ENCODE results near the gene ZNF511.
"Not testable (repeated sequence)": the region's sequence is repeated elsewhere in the genome, so short reads cannot be mapped to it uniquely, and the experiment has no call there.

The ZNF511 gene, protein sequence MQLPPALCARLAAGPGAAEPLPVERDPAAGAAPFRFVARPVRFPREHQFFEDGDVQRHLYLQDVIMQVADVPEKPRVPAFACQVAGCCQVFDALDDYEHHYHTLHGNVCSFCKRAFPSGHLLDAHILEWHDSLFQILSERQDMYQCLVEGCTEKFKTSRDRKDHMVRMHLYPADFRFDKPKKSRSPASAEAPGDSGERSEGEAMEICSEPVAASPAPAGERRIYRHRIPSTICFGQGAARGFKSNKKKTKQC

DNA sequence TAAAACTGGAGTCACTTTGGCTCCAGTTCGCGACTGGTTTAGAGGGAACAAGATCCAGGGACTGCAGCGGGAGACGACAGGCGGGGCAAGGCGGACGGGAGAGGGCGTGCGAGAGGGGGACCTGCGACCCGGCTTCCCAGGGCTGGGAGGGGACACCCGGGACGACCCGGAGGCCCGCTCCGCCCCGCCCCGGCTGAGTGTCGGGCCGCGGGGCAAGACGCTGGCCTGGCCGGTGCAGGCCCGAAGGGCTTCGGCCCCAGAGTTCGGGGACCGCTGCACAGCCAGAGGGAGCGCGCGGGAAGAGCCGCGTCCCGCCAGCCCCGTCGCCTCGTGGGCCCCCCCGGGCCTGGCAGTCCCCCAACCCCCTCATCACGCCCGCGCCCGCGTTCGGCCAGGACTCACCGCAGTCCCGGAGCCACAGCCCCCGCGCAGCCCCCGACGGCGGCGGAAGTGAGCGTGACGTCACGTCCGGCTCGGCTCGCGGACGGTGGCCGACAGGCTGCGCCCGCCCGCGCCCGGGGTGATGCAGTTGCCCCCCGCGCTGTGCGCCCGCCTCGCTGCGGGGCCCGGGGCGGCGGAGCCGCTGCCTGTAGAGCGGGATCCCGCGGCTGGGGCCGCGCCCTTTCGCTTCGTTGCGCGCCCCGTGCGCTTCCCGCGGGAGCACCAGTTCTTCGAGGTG lies at the start of gene ZNF511, which contains the start of gene TUBGCP2:
Gene ZNF511, plus strand, starts transcription at position 494 of the 679 bp plus-strand sequence. Its CDS starts 30 bp downstream, at position 524.
Gene TUBGCP2, minus strand, starts transcription at position 452 of the 679 bp plus-strand sequence. CDS start 5,931 bp downstream, outside the sequence.
- DNase-seq: peak; percentile 68

DNA sequence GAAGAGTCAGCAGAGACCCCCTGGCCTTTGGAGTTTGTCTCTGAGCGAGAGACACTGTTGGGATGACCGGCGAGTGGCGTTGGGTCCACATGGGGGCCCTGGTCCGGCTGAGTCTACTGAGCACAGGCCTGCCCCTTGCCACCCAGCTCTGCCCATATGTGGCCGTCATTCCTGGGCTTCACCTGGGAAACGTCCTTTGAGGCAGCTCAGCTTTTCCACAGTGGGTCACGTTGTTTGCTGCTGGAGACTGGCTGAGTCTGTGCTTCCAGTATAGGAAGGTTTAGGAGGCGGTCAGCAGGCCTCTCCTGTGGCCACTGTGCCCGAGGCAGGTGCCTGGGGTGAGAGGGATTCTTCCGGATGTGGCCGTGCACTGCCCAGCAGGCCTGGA lies 49.1 kb upstream of the ZNF511 start:
- DNase-seq: no peak

DNA sequence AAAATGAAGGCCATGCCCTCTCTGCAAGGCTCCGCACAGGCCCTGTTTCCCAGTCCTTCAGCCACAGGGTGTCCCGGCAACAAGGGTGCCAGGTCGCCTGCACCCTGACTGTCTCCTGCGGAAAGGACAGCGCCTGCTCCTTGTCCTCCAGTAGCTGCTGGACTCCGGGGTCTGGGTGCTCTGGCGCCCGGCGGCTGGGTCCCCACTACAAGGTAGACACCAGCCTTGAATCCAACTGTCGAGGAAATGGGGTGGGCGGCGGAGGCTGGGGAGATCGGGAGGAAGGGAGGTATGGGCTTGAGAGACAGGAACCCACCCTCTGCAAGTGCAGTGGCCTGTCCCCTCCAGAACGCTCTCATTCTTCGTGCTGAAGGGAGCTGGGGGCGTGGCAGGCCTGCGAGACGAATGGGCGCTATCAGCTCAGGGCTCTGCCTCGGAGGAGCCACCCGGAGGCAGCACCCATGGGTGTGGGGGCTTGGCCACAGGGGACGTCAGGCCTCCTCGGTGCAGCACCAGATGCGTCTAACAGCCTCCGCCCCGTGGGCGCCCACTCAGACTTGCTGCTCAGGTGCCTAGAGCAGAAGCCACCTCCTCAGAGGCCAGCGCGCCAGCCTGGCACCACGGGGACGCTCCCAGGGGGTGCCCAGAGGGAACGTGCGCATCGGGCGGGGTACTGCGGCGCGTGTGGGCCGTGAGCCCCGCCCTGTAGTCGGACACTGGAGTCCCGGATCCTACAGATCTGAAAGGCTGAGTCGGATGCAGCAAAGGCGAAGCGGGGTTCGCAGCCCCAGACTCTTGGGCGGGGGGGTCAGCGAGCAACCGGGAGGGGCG lies 47.6 kb upstream of the ZNF511 start:
- peak; percentile 35 for DNase-seq

DNA sequence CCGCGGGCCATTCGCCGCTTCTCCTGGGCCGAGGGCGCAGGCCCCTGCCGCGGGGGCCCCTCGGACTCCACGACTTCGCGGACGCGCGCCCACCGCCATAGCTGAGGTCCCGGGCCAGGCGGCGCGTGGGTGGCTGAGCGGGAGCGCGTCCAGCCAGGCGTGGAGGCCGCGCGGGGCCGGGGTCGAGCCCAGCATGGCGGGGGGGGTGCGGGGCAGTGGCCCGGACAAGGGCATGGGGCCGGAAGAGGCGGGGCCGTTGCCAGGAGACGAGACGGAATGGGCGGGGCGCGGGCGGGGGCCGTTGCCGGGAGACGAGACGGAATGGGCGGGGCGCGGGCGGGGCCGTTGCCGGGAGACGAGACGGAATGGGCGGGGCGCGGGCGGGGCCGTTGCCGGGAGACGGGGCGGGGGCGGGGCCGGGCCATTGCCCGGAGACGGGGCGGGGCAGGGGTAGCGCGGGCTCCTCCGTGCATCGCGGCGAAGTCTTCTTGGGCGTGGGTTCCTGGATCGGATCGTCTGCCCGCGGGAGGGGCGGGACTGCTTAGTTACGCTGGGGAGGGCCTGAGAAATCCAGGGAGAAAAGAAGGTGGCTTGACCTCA lies 46.9 kb upstream of the ZNF511 start:
- peak; percentile 68 for DNase-seq

DNA sequence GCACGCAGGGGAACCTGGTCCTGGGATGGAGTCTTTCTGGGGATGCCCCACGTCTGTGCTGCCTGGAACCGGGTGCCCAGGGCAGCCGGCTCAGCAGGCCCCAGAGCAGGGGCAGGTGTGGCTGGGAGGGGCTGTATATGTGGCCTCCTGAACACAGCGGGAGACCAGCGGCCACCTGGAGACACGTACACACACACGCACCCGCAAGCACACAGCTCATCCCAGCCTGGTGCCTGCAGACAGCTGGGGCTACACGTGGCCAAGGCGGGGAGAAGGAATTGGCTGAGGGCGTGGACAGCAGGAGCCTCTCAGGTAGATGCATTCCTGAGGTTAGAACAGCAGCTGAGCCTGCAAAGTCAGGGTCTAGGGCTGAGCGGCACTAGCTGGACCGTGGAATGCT lies 46.0 kb upstream of the ZNF511 start:
- no peak for DNase-seq

DNA sequence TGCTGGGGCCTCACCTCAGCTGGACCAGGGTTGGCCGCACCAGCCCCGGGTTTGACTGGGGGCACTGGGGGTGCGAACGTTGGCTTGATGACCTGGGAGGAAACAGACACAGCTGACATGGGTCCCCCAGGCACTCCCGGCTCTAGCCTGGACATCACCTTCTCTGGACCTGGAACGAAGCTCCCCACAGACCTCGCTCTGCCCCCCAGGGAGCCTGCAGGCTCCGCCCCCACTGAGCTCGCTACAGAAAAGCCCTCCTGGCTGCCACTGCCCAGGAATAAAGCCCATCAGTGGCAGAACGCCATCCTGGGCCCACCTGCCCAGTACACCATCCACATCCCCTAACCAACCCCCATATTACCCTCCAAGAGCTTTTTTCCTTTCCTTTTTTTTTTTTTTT lies 45.0 kb upstream of the ZNF511 start:
- DNase-seq: no peak

DNA sequence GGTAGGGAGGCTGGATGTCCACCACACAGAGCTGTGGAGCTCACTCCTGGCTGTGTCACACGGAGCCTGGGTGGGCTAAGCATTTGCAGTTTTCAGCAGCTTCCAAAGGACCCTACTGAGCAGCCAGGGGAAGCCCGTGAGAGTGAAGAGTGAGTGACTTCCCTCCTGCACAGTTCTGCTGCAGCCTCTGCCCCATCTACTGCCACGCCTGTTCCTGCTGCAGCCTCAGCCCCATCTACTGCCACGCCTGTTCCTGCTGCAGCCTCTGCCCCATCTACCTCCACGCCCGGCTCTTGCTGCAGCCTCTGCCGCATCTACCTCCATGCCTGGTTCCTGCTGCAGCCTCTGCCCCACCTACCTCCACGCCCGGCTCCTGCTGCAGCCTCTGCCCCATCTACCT lies 44.3 kb upstream of the ZNF511 start:
- no peak for DNase-seq

DNA sequence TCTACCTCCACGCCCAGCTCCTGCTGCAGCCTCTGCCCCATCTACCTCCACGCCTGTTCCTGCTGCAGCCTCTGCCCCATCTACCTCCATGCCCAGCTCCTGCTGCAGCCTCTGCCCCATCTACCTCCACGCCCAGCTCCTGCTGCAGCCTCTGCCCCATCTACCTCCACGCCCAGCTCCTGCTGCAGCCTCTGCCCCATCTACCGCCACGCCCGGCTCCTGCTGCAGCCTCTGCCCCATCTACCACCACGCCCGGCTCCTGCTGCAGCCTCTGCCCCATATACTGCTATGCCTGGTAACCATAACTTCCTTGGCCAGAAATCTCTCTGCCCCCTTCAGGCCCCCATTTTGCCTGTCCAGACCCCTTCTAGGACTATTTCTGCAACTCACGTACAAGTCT lies 43.7 kb upstream of the ZNF511 start:
- not testable (repeated sequence) for DNase-seq

DNA sequence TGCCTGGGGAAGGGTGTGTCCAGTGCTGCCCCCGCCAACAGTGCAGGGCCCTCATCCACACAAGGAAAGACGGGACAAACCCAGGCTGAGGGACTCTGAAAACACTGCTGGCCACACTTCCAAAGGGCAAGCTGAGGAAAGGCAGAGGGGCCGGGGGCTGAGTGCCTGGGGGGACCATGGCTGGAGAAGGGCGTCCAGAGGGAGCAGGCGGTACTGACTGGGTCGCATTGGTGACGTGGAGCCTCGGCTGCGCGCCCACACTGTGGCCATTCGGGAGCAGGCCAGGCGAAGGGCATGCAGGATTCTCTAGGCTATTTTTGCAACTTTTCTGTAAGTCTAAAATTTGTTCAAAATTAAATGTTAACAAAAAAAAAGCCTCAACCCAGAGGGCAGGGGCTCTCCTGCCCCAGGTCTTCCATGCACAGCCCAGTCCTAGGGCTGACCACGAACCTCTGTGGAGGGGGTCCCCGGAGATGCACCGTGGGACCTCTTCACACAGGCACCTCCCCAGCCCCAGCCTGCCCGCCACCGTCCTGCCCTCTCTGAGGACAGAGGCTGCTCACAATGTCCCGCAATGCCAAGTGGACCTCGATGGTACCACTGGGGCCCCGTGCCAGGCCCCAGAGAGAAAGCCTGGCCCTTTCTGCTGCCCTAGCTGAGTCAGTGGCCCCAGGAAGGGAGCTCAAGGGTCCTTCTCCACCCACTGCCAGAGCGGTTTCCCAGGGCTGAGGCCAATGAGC lies 42.5 kb upstream of the ZNF511 start:
- DNase-seq: no peak

DNA sequence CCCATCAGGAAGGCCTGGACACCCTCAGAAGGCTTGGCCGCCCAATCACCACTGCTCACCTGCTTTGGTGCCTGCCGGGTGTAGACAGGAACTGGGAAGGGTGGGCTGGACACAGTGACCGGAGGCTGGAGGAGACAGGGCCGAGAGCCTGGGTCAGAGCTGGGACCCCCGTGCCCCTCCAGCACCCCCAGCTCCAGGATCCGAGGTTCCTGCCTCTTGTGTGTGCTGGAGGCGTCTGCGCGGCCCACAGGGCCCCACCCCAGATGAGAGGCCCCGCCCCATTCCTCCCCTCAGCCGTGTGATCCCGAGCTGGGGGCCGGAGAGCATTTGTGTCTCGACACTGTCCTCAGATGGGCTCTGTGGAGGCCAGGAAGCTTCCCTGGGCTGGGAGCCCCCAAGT lies 41.4 kb upstream of the ZNF511 start:
- DNase-seq: no peak

DNA sequence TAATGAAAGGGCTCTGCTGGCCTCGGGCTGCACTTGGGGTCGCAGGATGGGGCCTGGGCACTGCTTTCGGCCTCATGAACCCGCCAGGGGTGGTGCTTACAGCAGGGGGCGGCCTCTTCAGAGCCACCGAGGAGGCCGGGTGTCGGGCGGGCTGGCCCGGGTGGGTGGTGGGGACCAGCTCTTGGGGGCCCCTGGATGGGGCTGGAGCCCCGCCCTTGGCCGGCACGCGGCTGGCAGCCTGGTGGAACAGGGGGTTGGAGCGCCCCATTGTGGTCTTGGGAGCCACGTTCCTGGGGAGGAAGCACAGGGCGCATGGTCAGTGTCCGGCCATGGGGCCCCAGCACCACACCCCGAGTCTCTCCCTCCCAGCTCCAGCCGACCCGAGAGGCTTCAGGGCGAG lies 40.9 kb upstream of the ZNF511 start:
- no peak for DNase-seq

DNA sequence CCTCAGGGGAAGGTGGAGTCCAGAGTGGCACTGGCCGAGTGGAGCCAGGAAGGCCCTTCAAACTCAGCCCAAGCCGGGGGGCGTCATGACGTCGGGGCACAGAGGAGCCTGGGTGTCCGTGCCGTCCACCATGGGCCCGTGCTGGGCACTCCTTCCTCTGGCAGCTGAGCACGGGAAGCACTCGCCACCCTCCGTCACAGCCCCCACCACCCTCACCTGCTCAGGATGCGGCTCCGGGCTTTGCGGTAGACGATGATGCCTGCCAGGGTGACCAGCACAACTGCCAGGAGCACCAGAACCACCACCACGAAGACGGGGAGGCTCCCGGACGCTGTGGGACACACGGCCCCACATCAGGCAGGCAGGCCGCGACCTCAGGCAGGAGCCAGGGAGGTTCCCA lies 40.2 kb upstream of the ZNF511 start:
- no peak for DNase-seq

DNA sequence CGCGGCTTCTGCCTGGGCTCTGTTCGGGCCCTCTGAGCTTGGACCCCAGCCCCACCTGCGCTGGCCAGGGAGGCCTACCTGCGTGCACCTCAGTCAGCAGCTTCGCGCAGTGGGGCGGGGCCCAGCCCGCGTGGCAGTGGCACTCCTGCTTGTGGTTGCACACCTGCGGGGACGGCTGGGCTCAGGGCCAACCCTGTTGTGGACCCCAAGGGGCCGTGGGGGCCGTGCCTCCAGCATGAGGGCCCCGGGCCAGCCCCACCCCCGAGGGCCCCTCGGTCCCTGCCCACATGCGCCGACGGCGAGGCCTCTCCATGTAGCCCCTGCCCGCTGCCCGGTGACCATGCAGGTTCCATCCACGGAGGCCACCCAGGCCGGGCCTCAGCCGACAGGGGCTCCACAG lies 39.3 kb upstream of the ZNF511 start:
- no peak for DNase-seq

DNA sequence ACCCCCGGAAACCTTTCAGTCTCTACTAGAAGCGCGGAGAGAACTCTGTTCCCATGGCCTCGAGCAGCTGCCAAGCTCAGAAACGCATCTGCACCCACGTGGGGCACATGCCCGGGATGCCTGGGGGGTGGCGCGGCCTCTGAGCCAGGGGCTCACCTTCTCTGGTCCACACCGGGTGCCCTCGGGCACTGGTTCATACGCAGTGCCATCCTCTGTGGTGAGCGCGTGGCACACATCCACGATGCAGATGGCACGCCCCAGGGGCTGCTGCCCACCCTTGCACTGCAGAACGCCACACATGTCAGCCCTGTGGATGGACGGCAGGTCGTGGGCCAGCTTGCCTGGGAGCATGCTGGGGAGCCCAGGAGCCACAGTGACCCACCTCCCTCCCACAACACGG lies 38.5 kb upstream of the ZNF511 start:
- no peak for DNase-seq

DNA sequence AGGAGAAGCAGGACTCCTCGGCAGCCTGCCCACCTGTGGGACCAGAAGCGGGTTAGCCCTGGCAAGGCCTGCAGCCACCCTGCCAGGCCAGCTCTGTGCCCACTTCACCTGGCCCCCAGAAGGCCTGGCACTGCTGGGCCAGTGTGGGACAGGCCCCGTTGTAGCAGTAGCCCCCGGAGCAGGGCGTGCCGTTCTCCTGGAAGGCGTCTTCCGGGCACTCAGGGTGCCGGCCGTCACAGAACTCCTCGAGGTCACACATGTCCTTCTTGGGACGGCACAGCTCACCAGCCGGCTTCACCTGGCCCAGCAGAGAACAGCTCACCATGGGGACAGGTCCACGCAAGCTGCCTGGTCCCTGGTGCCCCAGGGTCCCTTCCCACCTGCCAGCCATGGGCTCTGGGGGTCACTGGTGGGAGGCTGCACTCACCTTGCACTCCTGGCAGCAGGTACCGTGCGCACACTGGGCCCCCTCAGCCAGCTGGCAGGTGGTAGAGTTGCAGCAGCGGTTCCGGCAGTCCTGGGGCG lies 37.9 kb upstream of the ZNF511 start:
- DNase-seq: no peak

DNA sequence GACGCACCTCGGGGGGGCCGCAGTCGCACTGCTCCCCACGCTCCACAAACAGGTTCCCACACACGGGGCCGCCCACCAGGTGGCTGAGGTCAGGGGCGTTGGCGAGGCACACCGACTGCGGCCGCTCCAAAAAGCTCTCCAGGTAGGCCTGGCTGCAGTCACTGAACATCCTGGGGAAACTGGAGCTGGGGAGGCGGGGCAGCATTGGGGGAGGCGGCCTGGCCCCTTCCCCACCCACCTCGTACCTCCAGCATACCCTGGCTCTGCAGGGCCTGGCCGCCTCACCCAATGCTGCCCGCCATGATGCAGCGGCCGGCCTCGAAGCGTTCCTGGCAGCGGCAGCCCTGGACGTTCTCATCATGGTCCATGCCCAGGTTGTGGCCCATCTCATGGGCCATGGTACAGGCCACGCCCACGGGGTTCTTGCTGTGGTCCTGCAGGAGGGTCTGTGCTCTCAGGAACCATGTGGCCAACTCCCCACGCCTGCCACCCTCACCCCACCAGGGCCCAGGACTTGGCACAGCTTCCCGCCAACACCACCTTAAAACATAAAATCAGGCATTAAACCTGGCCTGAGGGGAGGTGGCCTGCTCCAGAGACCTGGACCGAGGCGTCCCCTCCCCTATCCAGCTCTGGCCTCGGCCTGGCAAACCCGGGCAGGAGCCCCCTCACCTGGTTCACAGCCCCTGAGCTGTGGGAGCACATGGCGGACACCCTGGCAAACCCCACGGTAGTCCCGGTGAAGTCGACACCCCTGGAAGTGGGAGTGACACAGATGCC lies 37.0 kb upstream of the ZNF511 start:
- no peak for DNase-seq

DNA sequence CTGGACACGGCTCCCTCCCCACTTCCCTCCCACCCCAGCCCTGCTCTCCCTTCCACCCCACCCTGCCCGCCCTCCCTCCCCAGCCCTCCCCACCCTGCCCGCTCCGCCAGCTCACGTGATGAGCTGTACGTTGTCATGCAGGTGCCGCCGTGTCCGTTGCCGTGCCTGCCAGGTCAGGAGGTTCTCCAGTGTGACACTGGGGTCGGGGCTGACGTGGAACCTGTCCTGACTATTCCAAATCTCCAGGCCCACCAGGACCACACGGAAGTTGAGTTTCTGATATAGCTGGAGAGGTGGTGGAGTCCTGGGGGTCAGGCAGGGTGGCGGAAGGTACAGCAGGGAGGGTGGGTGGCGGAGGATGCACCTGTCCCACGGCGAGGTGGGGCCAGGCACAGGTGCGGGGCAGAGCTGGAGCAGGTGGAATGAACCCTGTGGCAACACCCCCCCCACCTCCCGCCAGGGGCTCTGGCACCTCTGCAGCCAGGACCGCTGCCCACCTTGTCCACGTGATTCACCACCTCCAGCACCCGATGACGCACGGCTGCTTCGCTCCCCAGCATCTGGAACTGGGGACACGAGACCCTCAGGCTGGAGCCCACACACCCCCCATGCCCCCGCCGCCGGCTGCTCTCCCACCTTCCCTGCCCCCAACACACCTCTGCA lies 36.3 kb upstream of the ZNF511 start:
- no peak for DNase-seq

DNA sequence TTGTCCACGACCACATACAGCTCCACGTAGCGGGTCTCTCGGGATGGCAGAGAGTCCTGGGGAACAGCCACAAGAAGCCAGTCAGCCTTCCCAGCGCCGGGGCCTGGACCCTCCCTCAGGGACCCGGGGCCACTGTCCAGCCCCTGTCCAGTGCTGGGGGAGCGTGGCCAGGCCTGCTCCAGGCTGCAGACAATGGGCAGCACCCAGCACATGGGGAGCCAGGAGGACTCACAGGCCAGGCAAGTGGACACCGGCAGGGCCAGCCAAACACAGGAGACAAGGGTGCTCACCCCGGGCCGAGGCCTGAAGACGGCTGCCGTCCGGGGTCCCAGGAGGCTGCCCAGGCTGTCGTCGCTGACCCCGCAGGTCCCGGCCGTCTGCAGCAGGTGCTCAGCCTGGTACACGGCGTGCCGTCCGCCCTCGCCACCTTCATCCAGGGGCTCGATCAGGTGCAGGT lies 35.7 kb upstream of the ZNF511 start:
- no peak for DNase-seq

DNA sequence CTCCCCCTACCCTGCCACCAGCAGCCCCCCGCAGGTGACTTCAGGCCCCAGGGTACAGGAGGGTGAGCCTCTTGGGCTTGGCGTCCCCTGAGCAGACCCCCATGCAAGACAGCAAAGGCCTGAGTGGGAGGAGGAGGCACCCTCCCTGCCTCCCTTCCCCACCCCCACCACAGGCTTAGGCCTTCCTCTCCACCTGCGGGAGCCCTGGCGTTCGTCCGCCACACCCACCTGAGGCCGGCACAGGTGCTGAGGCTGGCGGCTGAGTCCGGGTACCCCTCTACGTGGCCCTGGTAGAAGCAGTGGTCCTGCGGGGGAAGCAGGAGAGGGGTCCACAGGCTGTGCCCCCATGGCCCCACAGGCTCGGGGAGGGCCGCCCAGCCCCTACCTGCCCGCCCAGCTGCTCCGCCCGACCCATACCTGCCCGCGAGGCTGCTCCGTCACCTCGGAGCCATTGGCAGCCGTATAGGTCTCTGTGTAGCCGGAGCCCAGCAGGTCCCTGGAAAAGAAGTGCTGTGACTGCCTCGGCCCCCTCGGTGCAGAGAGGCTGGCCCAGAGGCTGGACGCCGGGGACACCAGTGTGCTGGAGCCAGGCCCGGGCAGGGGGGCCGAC lies 35.1 kb upstream of the ZNF511 start:
- no peak for DNase-seq
